COLO668 (cell line): ENCODE data around the gene RABEPK.
"Not testable (repeated sequence)": the region's sequence is repeated elsewhere in the genome, so short reads cannot be mapped to it uniquely, and the experiment has no call there.

Source experiments
- DNase-seq: peaks from one replicate; lab custom pipeline; 2025; ENCODE audit not compliant: unreplicated experiment; lab: John Stamatoyannopoulos, UW

Gene RABEPK

DNA sequence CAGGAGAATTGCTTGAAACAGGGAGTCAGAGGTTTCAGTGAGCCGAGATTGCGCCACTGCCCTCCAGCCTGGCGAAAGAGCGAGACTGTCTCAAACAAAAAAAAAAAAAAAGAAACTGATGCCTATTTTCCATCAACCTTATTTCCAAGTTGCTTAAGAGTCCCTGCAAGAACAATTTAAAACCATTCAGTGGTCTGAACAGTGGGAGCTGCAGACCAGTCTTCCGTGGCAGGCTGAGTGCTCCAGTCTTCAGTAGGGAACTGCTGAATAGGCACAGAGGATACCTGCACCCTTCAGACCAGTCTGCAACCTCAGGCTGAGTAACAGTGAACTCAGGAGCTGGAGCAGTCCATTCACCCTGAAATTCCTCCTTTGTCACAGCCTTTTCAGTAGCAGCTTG is 5.9 kb upstream of the RABEPK start:
- not testable (repeated sequence) for DNase-seq

DNA sequence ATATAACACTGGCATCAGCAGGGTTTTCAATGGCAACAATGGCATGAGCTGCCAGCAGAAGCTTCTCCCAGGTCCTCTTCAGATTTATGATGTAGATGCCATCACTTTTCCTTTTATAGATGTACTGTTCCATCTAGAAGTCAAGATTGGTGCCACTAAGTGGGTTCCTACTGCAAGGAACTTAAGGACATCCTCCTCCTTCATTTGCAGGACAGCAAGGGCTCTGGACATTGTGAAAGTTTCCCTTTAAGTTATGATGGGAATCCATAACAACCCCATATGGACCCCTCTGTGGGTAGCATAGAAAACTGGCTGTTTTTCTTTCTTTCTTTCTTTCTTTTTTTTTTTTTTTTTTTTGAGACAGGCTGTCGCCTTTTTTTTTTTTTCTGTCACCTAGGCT is 4.8 kb upstream of the RABEPK start:
- not testable (repeated sequence) for DNase-seq

DNA sequence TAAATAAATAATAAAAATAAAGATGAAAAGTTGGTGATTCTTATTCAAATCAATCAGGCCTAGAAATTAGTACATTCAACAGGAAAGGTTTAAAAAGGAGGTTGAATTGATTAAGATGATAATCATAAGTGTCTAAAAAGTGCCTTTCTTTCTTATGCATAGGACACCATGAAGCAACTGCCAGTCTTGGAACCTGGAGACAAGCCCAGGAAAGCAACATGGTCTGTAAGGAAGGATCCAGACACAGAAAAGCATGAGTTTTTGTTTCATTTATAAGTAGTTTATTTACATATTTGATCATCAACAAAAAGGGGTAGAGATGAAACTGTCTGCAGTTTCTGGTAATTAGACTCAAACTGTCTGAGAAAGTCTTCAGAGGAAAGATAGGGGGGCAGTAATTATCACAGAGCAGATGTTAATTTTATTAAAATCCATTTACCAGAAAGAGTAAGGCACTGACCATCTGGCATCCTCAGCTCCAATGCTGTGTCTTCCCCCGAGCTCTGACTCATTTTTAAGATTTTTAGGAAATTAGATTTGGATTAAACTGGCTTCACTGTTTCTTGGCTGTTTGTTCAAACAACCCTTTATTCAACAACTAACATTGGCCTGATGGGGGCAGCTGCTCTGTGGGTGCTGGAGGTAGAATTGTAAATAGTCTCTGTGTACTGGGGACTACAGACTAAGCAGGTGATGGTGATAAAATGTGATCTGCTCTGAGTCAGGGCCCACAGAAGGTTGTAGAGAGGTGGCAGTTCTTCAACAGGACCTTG is 2.7 kb downstream of the RABEPK start:
- DNase-seq: peak; percentile 26

DNA sequence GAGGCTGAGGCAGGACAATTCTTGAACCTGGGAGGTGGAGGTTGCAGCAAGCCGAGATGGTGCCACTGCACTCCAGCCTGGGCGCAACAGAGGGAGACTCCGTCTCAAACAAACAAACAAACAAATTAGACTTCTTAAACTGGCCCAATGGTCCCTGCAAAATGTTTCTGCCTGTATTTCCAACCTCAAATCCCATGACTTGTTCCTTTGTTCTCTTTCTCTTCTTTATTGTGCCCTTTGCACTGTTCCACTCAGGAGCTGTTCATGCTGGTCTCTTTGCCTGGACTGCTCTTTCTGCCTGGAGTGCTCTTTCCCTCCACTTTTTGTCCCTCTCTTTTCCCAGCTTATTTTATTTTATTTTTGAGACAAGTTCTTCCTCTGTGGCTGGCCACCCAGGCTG is 4.1 kb downstream of the RABEPK start:
- no peak for DNase-seq

DNA sequence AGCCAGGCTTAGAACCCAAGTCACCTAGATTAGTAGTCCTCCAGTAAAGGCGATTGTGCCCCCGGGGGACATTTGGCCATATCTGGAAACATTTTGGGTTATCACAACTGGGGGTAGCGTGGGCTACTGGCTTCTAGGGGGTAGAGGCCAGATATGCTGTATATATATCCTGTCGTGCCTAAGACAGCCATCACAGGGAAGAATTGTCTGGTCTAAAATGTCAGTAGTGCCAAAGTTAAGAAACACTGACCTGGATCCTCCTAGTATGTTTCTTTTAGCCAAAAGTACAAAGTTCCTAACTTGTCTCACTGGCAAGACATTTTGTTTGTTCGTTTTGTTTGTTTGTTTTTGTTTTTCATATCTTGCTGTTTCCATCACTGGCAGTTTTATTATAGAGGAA is 13.8 kb downstream of the RABEPK start:
- DNase-seq: no peak

DNA sequence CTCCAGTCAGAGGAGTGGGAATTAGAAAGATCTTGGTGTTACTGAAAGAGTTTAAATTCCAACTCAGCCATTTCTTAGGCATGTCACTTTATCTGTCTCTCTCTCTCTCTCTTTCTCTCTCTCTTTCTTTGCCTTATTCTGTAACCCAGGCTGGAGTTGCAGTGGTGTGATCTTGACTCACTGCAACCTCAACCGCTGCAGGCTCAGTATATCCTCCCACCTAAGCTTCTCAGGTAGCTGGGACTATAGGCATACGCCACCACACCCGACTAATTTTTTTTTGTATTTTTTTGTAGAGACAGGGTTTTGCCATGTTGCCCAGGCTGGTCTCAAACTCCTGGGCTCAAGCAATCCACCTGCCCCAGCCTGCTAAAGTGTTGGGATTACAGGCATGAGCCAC is 18.3 kb downstream of the RABEPK start:
- DNase-seq: no peak

DNA sequence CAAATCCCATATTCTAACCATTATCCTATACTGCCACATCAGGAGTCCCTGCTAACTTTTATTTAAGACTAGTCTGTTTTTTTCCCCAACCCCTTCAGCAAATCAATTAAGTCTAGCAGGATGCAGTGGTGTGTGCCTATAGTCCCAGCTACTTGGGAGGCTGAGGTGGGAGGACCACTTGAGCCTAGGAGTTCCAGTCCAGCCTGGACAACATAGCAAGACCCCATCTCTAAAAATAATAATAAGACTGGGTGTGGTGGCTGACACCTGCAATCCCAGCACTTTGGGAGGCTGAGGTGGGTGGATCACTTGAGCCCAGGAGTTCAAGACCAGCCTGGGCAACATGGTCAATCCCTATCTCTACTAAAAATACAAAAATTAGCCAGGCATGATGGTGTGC is 24.5 kb downstream of the RABEPK start:
- DNase-seq: not testable (repeated sequence)

DNA sequence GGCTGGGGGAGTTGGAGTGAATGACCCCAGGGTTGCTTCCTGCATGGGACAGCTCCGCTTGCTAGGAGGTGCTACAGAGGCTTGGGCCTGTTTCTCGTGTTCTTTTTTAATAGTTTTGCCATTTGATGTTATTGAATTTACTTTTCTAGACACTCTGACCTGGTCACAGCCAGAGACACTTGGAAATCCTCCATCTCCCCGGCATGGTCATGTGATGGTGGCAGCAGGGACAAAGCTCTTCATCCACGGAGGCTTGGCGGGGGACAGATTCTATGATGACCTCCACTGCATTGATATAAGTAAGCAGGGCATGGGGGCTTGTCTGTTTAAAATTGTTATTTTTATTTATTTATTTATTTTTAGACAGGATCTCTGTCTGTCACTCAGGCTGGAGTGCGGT is 27.4 kb downstream of the RABEPK start:
- no peak for DNase-seq

DNA sequence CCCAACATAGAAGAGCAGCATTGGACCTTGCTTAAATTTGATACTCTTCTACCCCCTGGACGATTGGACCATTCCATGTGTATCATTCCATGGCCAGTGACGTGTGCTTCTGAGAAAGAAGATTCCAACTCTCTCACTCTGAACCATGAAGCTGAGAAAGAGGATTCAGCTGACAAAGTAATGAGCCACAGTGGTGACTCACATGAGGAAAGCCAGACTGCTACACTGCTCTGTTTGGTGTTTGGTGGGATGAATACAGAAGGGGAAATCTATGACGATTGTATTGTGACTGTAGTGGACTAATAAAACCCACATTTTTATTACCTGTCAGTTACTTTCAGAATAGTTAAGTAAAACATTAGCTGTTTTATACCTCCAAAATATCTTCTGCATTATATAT is 33.3 kb downstream of the RABEPK start:
- no peak for DNase-seq

DNA sequence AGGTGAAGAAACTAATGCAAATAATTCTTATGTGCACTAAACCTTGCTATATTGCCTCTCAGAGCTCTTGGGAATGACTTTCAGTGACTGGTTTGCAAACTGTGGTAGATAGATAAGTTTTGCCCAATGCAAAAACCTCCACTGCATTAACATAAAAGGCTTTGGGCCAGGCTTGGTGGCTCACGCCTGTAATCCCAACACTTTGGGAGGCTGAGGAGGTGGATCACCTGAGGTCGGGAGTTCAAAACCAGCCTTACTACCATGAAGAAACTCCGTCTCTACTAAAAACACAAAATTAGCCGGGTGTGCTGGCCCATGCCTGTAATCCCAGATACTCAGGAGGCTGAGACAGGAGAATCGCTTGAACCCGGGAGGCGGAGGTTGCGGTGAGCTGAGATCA is 33.8 kb downstream of the RABEPK start:
- DNase-seq: not testable (repeated sequence)

DNA sequence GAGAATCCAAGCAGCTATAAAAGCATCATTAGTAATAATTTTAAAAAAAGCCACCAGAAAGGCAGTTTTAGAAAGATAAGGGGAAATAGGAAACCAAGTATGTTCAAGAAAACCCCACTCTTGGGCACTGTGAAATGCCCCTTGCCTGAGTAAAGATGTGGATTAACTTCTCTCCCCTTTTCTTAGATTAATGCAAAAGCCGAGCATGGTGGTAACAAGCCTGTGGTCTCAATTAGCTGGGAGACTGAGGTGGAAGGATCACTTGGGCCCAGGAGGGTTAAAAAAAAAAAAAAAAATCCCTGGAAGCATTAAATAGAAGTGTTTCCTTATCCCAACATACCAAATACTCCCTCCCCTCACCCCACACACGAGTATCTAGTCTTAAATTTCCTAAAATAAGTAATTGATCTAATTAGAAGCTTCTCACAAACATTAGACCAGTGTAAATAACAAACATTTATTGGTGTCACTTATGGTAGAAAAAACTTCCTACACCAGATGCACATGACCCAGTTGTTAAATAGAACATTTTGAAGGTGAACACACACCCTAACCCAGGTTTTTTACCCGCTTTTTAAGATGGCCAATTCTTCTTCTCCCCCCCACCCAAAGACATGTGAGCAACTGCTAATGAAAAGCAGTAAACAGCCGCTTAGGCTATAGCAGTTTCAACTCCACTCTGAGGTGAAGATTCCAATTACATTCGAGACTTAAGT is 35.6 kb downstream of the RABEPK start:
- no peak for DNase-seq

DNA sequence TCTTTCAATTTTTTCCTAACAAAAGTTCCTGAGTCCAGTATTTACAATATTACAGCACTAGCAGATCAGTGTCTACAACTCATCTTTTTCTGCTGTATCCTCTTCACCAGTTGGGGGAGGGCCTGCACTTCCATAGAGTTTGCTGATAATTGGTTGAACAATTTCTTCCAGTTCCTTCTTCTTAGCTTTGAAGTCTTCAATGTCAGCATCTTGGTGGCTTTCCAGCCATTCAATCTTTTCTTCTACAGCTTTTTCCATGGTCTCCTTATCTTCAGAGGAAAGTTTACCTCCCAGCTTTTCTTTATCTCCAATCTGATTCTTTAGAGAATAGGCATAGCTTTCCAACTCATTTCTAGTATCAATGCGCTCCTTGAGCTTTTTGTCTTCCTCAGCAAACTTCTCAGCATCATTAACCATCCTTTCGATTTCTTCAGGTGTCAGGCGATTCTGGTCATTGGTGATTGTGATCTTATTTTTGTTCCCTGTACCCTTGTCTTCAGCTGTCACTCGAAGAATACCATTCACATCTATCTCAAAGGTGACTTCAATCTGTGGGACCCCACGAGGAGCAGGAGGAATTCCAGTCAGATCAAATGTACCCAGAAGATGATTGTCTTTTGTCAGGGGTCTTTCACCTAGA is 36.3 kb downstream of the RABEPK start:
- DNase-seq: not testable (repeated sequence)

DNA sequence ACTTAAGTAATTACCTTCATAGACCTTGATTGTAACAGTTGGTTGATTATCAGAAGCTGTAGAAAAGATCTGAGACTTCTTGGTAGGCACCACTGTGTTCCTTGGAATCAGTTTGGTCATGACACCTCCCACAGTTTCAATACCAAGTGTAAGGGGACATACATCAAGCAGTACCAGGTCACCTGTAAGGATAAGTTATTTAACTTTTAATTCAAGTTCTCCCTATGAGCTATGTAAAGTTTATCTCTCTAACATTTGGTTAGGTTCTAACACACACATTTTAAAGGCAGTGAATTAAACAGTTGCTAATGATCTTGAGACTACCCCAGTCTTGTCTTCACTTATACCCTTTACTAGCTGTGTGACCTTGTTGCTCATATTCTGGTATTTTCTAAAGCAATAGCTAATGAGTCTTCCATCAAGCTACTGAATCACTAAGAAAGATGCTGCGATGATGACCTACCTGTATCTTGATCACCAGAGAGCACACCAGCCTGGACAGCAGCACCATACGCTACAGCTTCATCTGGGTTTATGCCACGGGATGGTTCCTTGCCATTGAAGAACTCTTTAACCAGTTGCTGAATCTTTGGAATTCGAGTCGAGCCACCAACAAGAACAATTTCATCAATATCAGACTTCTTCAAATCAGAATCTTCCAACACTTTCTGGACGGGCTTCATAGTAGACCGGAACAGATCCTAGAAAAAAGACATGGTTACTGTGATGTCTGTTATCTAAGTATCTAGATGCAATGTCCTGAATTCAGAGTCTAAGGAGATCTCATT is 38.0 kb downstream of the RABEPK start:
- DNase-seq: no peak

DNA sequence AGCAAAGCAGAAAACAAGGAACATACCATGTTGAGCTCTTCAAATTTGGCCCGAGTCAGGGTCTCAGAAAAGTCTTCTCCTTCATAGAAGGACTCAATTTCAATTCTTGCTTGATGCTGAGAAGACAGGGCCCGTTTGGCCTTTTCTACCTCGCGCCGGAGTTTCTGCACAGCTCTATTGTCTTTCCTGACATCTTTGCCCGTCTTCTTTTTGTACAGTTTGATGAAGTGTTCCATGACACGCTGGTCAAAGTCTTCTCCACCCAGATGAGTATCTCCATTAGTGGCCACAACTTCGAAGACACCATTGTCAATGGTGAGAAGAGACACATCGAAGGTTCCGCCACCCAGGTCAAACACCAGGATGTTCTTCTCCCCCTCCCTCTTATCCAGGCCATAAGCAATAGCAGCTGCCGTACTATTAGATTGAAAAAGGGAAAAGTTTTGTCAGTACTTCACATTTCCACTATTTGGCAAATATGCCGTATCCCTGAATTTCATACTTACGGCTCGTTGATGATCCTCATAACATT is 38.6 kb downstream of the RABEPK start:
- no peak for DNase-seq

DNA sequence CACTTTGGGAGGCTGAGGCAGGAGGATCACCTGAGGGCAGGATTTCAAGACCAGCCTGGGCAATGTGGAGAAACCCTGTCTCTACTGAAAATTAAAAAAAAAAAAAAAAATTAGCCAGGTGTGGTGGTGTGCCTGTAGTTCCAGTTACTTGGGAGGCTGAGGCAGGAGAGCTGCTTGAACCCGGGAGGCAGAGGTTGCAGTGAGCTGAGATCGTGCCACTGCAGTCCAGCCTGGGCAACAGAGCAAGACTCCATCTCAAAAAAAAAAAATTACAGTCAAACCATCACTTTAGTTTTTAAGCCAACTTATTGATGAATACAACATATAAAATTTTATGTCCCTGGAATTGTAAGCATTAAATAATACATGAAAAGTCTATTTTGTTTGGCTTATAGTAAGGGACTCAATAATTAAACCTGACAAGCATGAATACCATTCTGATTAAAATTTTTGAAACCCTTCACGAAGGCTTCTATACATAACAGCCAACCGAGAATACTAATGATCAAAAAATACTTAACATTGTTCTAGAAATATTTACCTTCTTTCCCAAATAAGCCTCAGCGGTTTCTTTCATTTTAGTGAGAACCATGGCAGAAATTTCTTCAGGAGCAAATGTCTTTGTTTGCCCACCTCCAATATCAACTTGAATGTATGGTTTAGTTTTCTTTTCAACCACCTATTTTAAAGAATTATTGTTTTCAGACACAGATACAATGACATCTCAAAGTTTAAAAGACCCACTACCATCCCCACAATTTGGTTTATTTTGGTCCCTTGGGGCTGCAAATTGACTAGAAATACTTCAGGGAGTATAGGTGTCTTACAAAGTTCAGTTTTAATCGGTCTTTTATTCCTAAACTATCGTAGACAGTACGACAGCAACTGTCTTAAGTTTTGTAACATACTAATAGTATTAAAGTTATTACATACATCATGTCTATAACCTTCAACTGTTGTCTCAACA is 39.6 kb downstream of the RABEPK start:
- no peak for DNase-seq

DNA sequence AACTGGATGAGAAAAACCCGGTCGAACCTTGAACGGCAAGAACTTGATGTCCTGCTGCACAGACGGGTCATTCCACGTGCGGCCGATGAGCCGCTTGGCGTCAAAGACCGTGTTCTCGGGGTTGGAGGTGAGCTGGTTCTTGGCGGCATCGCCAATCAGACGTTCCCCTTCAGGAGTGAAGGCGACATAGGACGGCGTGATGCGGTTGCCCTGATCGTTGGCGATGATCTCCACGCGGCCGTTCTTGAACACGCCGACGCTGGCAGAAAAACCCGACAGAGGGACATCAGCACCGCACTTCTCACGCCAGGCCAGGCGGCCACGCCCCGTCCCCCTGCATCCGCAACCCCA is 40.3 kb downstream of the RABEPK start:
- peak; percentile 60 for DNase-seq

DNA sequence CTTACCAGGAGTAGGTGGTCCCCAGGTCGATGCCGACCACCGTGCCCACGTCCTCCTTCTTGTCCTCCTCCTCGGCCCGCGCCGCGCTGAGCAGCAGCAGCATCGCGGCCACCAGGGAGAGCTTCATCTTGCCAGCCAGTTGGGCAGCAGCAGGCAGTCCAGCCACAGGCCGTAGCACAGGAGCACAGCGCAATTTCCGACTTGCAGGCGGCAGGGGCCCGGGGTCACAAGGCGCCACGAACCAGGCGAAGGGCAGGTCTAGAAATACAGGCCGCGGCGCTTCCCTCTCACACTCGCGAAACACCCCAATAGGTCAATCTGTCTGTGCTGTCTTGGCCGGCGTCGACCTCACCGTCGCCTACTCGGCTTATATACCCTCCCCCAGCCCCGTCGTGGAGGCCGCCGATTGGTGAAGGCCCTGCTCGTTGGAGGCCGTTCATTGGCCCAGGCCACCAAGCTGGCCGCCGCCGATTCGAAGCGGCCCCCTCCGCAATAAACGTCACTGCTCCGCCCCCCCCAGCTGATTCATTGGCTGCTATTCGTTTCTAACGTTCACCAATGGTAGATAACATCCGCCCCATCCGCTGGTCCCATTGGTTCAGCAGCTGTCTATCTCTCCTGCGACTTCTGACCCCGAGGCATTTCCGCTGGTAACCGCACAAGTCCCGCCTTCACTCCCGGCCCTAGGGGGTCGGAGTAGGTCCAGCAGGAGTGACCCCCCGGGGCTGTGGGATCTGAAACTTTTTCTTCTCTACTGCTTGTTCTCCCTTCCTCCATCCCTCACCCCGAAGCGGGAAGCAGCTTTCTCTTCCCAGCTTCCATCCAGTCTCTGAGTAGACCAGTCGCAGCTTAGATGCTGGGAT is 40.9 kb downstream of the RABEPK start, which contains the start of gene HSPA5:
HSPA5 (minus strand) TSS at position 344 of the 863 bp plus-strand sequence; CDS start at position 127, 217 bp downstream.
- peak; percentile 99 for DNase-seq

DNA sequence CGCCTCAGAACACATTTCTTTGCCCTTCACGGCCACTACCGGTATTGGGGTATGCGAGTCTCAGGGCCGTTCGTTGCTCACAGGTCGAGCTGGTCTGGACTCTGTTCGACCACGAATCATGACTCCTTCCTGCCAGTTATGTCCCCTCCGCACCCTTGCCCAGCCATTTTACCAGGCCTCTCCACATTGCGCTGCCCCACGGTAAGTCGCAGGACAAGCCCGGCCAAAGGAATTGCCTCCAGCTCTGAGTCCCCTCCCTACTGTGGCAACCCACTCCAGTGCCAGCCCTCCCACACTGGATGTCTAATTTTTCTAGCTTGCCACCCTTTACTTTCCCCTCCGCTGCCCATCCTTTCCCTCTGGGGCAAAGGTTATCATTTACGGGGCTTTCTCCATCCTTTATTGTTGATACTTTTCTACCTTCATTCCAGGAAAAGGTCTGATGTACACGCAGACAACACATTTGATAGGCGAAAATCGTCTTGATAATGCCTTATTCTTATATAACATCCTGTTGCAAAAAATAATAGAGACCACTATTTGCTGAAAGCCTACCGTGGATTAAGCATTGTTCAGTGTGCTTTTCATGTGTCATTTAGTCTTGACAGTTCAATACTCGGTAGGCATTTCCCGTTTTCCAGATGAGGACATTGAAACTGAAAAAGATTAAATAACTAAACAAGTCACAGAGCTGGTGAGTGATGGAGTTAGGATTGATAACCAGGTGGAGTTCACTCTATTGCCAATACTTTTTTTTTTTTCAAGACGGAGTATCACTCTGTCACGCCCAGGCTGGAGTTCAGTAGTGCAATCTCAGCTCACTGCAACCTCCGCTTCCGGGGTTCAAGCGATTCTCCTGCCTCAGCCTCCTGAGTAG is 41.8 kb downstream of the RABEPK start:
- peak; percentile 45 for DNase-seq
